WTC11 (cell line): ENCODE data around the gene NUAK1. TPM values are rescaled to one million over a fixed set of nuclear protein-coding genes. Genes with fewer than 3 reads are reported as not detected.

Source experiments
- ATAC-seq: fragments of 200-7000 bp; cut with Tn5 transposase; 2 replicates; pipeline ENCODE4 v1.10.0; 2021; ENCODE audit warnings: mild to moderate bottlenecking, moderate library complexity
- CTCF ChIA-PET: fragments of 300-600 bp; sonication (Branson Sonifier 250); formaldehyde crosslinking; loops from one replicate; lab custom pipeline; 2021; ENCODE audit warnings: antibody characterized with exemption; lab: Charles Lee
- POLR2A ChIA-PET: fragments of 350-600 bp; sonication (Branson Sonifier 250); formaldehyde crosslinking; loops from one replicate; lab custom pipeline; 2021; ENCODE audit warnings: antibody characterized with exemption; lab: Charles Lee
- DNase-seq: peaks from one replicate; pipeline ENCODE4 v3.0.0; 2021; ENCODE audit warnings: low spot score
- H3K27ac Mint-ChIP-seq: 2 replicates; pipeline ENCODE4 v1.8.0; 2021; ENCODE audit warnings: mixed read lengths
- H3K27me3 Mint-ChIP-seq: 2 replicates; pipeline ENCODE4 v1.8.0; 2021; ENCODE audit warnings: low read depth, mild to moderate bottlenecking, moderate library complexity, mixed read lengths
- H3K36me3 Mint-ChIP-seq: 2 replicates; pipeline ENCODE4 v1.8.0; 2021; ENCODE audit warnings: mixed read lengths
- H3K4me1 Mint-ChIP-seq: 2 replicates; pipeline ENCODE4 v1.8.0; 2022; ENCODE audit warnings: mixed read lengths
- H3K4me3 Mint-ChIP-seq: 2 replicates; pipeline ENCODE4 v1.8.0; 2021; ENCODE audit warnings: mild to moderate bottlenecking, moderate library complexity, mixed read lengths
- H3K9me3 Mint-ChIP-seq: 2 replicates; pipeline ENCODE4 v1.8.0; 2021; ENCODE audit warnings: mixed read lengths
- AR ChIP-seq: fragments of 250-450 bp; sonication (Bioruptor Pico); IDR thresholded peaks from 2 replicates; pipeline ENCODE4 v1.9.0; 2021; ENCODE audit warnings: mild to moderate bottlenecking
- E2F1 ChIP-seq: sonication (generic); formaldehyde crosslinking; IDR thresholded peaks from 2 replicates; pipeline ENCODE4 v1.8.0; 2022; ENCODE audit warnings: mild to moderate bottlenecking, missing genetic modification reagents
- E2F5 ChIP-seq: sonication (generic); formaldehyde crosslinking; IDR thresholded peaks from 2 replicates; pipeline ENCODE4 v1.8.1; 2022; ENCODE audit warnings: mild to moderate bottlenecking, moderate library complexity, missing genetic modification reagents
- ESRRA ChIP-seq: sonication (generic); formaldehyde crosslinking; IDR thresholded peaks from 2 replicates; pipeline ENCODE4 v1.8.1; 2022; ENCODE audit warnings: mild to moderate bottlenecking, missing genetic modification reagents, borderline replicate concordance
- ETV6 ChIP-seq: sonication (generic); formaldehyde crosslinking; IDR thresholded peaks from 2 replicates; pipeline ENCODE4 v1.8.1; 2022; ENCODE audit warnings: mild to moderate bottlenecking, missing genetic modification reagents
- MAX ChIP-seq: sonication (generic); formaldehyde crosslinking; IDR thresholded peaks from 2 replicates; pipeline ENCODE4 v1.8.0; 2022; ENCODE audit warnings: mild to moderate bottlenecking, missing genetic modification reagents
- MYBL2 ChIP-seq: sonication (generic); formaldehyde crosslinking; IDR thresholded peaks from 2 replicates; pipeline ENCODE4 v1.8.1; 2023; ENCODE audit warnings: mild to moderate bottlenecking, moderate library complexity, missing genetic modification reagents
- NR1H2 ChIP-seq: sonication (generic); formaldehyde crosslinking; IDR thresholded peaks from 2 replicates; pipeline ENCODE4 v1.9.0; 2021; ENCODE audit warnings: mild to moderate bottlenecking, moderate library complexity, missing genetic modification reagents
- OVOL2 ChIP-seq: fragments of 250-450 bp; sonication (Bioruptor Pico); IDR thresholded peaks from 2 replicates; pipeline ENCODE4 v1.9.0; 2021; ENCODE audit warnings: mild to moderate bottlenecking, borderline replicate concordance
- PRDM15 ChIP-seq: sonication (generic); formaldehyde crosslinking; IDR thresholded peaks from 2 replicates; pipeline ENCODE4 v1.8.0; 2022; ENCODE audit warnings: missing genetic modification reagents
- SMAD4 ChIP-seq: sonication (generic); formaldehyde crosslinking; IDR thresholded peaks from 2 replicates; pipeline ENCODE4 v1.8.0; 2022; ENCODE audit warnings: mild to moderate bottlenecking, missing genetic modification reagents
- SOX15 ChIP-seq: fragments of 250-450 bp; sonication (Bioruptor Pico); IDR thresholded peaks from 2 replicates; pipeline ENCODE4 v1.9.0; 2021; ENCODE audit warnings: mild to moderate bottlenecking
- TP53 ChIP-seq: sonication (generic); formaldehyde crosslinking; IDR thresholded peaks from 2 replicates; pipeline ENCODE4 v1.8.1; 2023; ENCODE audit warnings: mild to moderate bottlenecking, missing genetic modification reagents
- ZBTB43 ChIP-seq: sonication (generic); formaldehyde crosslinking; IDR thresholded peaks from 2 replicates; pipeline ENCODE4 v1.8.1; 2023; ENCODE audit warnings: mild to moderate bottlenecking, missing genetic modification reagents
- ZMAT4 ChIP-seq: fragments of 250-450 bp; sonication (Bioruptor Pico); IDR thresholded peaks from 2 replicates; pipeline ENCODE4 v1.9.0; 2021; ENCODE audit warnings: mild to moderate bottlenecking
- ZNF121 ChIP-seq: sonication (generic); formaldehyde crosslinking; IDR thresholded peaks from 2 replicates; pipeline ENCODE4 v1.8.0; 2023; ENCODE audit warnings: missing genetic modification reagents
- ZNF423 ChIP-seq: fragments of 250-450 bp; sonication (Bioruptor Pico); IDR thresholded peaks from 2 replicates; pipeline ENCODE4 v2.1.2; 2022; ENCODE audit warnings: mild to moderate bottlenecking, moderate library complexity
- ZSCAN18 ChIP-seq: fragments of 250-450 bp; sonication (Bioruptor Pico); IDR thresholded peaks from 2 replicates; pipeline ENCODE4 v2.1.2; 2022; ENCODE audit warnings: mild to moderate bottlenecking, moderate library complexity
- total RNA-seq: library from RNA; stranded (reverse); gene quantifications from 3 replicates; pipeline ENCODE4 v1.2.3, GENCODE V29; 2021

Gene NUAK1
- total RNA-seq, 1 experiment from 2014 or later: 15.9 TPM

GRCh38 chr12:106137530-106138356, 1.0 kb downstream of the NUAK1 start:
- Mint-ChIP-seq H3K4me1 (peaks cover 74% of the 10 kb centered on the region), H3K36me3 (no peaks in the 10 kb centered on the region; the same call in 1 of the 2 replicates), H3K27ac (peak overlapping the region; percentile 82; the same call in 1 of the 2 replicates), H3K9me3 (no peaks in the 10 kb centered on the region), H3K4me3 (peak overlapping the region; percentile 92)
- DNase-seq: no peak
- ChIA-PET CTCF (interaction anchor here (1.3 to 5.1 kb wide), 7 partner anchors 11 to 717 kb away, joined by 3 to 36 read pairs (median 14); no protein-coding TSS in a partner anchor), POLR2A (interaction anchor here (0.6 to 2.6 kb wide), 3 partner anchors 12 to 98 kb away, joined by 3 to 16 read pairs (median 8); no protein-coding TSS in a partner anchor)
- ATAC-seq: no peak
- TF ChIP-seq NR1H2: no peak
- TF ChIP-seq SOX15: no peak
- TF ChIP-seq E2F1 (CRISPR knock-in tag): no peak
- TF ChIP-seq ETV6 (CRISPR knock-in tag): no peak
- no peak for TF ChIP-seq SMAD4 (CRISPR knock-in tag)
- no peak for TF ChIP-seq TP53 (CRISPR knock-in tag)
- TF ChIP-seq E2F5: no peak
- no peak for TF ChIP-seq MYBL2
- TF ChIP-seq PRDM15 (CRISPR knock-in tag): no peak
- 0 out of 2 replicates have a peak, but pooled peaks have one; percentile 8 for TF ChIP-seq MAX (CRISPR knock-in tag)
- no peak for TF ChIP-seq ESRRA (CRISPR knock-in tag)
- no peak for TF ChIP-seq AR (CRISPR knock-in tag)
- TF ChIP-seq ZMAT4 (CRISPR knock-in tag): no peak
- no peak for TF ChIP-seq ZBTB43 (CRISPR knock-in tag)
- peak; percentile 97 for TF ChIP-seq ZNF121 (CRISPR knock-in tag)
- TF ChIP-seq ZNF423: no peak
- TF ChIP-seq ZSCAN18 (CRISPR knock-in tag): no peak
- TF ChIP-seq OVOL2 (CRISPR knock-in tag): no peak
- TF ChIP-seq, all 79 proteins: peak for 2
- H3K27me3 Mint-ChIP-seq: peaks cover 7% of the 10 kb centered on the region
